GOT3 (cell line): ENCODE measurements around the gene MAF.

ENCODE experiments used
- DNase-seq: peaks from one replicate; lab custom pipeline; 2025; ENCODE audit warnings: mixed read lengths; lab: John Stamatoyannopoulos, UW

Gene MAF

DNA sequence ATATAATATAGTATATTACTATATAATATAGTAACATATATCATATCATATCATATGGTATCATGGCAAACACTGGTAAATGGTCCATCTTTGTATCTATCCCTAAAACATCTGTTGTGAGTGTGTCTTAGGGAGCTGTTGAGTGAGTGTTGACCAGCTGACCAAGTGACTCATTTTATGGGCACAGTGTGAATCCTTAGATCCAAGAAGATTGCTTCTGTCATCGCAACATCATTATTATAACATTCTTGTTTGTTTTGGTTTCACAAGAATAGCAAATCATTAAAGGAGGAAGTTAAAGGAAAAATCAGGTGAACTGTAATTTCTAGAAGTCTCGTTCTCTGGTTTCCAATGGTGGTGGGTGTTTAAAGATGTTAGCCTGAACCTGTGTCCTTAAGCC lies 11.7 kb upstream of the MAF start:
- DNase-seq, result no peak

DNA sequence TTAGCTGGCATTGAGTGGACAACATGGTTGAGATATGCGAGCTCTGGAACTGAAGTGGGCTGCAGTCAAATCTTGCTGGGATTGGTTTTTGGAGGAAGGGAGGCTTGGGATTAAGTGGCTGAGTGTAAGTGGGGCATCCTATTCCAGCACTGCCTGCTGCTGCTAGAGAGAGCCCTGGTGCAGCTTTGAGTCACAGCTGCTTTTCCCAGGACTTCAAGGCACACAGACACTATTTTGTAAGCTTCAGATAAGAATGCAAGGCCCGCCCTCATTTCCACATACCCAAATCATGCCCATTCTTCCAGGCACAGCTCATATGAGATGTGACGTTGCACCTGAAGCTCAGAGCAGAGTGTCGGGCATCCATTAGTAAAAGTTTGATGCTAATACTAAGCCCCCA lies 10.2 kb upstream of the MAF start:
- no peak for DNase-seq

DNA sequence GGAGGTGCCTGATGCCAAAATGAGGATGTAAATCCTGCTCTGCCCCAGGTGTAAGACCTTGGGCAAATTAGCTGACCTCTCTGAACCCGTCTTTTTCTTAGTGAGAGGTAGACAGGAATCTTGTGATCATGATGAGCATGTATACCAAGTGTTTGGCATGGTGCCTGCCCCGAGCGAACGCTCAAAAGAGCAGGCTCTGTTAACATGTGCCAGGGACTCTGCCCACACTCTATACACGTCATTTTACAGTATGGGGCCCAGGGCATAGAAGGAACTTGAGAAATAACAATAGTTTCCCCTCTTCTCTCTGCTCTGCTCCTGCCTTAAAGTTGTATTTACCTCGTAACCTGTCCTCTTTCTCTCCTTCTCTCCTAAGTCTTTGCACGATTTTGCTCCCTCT lies 9.3 kb upstream of the MAF start:
- DNase-seq, result no peak

DNA sequence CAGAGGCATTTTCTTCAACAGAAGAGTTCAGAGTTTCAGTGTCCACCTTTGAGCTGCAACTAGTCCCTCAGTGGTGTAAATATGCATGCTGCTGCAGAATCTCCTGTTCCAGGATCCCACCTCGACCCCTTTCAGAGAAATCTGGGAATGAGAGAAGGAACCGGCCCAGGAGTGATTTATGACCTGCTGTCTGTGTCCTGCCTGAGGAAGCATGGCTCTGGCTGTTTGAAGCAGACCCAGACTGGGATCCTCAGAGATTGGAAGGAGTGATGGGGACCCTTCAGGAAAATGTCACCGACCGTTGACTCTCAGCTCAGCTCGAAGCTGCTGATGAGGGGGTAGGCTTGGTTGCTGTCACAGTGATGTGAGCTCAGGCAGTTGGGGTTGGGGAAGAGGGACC lies 8.4 kb upstream of the MAF start:
- no peak for DNase-seq

DNA sequence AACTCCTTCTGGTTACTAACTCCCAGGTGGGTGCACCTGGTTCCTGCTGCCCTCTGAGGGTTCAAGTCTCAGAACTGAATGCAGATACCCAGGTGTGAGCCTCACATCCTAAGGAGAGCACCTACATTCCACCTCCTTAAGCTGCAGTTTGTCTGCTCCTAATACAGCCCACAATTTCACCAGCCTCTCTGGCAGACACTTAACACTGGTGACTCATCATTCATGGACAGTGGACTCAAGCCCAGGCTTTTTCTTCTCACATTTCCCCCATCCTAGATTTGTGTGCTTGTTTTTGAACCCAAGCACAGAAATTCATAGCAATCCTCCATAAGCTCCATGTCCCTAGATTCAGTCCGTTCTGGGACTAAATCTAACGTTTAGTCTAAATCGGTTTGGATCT lies 7.0 kb upstream of the MAF start:
- DNase-seq, result no peak

DNA sequence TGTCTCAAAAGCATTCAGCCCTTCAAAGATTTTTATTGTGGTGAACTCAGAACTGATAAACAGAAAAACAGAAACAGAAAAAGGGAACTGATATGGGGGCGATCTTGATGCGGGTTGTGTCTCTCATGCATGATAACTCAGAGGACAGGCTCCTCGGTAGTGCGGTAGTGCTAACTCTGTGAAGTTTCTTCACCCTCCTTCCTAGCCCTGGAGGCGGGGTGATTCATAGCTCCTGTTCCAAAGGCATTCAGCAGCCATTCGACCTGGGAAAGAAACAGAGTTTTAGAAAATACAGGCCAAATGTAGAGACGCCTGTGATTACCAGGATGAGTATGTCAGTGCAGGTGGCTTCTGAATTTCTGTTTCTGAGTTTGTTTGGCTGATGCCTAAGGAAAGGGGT lies 5.5 kb upstream of the MAF start:
- no peak for DNase-seq

DNA sequence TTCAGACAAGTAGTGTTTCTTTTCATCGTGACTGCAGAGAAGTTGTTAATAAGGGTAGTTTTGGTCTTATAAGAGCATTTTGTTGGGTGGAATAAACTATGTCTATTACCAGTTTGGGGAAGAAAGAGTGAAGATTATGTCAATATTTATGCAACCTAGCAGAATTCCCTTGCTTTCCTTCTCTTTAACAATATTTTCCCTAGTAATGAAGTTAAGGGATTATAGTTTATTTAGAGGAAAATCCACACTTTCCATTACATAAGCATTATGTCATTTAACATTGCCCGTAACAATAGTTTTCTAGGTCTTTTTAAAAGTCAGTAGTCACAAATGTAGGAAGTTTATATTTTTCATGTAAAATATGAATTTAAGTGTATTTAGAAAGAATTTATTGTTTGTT lies 2.5 kb upstream of the MAF start:
- DNase-seq, result no peak

DNA sequence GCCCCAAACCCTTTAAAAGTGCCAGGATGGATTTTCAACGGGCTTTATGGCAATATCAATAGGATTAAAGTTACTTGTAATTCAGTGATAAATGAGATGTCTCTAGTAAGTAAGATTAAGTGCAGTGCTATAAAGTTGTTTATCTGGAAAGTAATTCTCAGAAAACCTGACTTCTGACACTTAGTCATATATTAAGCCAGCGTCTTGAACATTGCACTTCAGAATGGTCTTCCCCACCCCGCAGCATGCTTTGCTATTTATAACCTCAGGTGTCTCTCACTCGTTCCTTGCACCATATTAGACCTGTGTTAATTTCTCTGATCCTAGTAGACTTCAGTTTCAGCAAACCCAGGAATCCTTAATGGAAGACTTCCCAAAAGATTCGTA lies 2.1 kb upstream of the MAF start:
- DNase-seq, result no peak

DNA sequence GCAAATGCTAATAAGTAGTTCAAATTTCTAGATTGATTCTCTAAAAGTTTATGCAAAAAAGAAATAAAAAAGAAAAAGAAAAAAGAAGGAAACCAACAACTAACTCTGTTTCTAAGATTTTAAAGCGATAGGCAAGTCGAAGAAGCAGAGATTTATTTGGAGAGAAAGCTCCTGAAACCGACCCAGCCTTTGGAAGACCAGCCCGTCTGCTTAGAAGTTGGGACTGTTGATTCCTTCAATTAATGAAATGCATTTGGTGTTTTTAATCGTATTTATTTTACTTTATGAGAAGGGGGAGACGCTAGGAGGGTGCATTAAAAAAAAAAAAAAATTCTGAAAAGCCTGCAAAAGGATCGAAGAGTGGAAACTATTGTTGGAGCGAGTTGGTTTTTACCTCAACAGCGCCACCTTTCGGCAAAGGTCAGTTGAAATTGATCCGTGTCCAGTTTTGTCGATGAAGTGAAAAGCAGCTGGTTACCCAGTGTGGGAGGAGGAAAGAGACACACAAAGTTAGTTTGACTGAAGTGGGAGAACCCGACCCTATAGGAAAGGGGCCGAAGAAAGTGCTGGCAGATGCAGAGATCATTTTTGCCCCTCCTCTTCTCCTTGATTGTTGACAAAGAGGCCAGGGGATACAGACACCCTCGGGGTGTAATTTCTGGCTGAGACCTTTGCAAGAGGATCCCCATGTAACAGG lies 1.5 kb upstream of the MAF start:
- DNase-seq, result no peak

DNA sequence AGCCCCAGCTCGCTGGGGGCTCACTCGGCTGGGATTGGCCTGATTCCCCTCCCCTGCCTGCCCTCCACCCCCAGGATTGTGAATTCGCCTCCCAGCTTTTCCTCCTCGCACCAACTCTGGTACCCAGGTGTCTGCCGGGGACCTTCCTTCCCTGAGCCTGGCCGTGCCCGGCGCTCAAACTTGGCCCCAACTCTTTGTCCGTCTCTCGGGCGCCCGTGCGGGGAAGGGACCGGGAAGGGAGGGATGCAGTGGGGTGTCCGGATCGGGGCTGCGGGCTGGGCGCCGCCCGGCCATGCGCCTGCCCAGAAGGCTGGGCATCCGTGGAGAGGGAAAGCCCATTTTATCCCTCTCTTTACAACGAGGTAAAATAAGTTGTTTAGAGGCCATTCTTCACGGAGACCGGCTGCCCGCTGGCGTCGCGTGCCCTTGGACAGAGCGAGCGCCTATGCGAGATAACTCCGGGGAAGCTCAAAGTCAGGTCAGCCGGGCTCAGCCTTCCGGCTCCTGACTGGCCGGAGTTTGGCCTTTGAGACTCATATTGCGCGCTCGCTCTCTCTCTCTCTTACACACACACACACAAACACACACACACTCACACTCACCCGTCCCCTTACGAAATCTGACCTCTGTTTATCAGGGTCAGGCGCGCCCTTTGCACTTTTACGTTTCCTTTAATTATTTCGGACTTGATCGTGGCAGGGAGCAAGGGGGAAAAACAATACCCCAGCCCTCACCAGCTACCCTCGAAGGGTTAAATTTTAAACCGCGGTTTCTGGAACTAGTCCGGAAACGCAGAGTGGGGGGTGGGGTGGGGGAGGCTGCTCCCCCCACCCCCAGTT lies 774 bp upstream of the MAF start:
- no peak for DNase-seq

DNA sequence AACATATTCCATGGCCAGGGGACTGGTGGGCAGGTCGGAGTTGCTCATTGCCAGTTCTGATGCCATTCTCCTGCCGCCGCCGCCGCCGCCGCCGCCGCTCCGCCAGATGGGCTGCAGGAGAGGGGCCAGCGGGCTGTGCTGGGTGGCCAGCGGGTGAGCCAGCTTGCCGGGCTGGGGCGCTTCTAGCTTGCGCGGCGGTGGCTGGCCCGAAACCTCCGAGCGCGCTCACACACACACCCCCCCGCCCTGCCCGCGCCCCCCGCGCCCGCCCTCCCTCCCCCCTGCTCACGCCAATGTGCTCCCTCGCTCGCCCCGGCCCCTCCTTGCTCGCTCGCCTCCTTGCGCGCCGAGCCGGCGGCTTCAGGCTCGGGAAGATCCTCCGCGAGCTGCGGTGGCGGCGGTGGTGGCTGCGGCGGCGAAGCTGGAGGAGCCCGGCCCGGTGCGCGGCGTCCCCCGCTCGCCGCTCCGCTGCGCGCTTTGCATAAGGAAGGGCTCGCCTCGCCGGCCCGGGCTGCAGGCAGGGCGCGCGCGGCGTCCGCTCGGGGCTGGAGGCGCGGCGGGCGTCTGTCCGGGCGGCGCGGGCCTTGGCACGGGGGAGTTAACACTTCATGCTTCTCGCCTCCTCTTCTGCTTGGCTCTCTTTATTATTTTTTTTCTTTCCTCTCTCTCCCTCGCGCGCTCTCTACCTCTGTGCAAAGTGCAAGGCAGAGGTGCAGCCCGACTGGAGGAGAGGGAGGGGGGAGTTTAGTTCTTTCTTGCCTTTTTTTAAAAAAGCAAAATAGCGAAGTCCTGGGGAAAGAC lies 500 bp downstream of the MAF start:
- DNase-seq, result no peak

DNA sequence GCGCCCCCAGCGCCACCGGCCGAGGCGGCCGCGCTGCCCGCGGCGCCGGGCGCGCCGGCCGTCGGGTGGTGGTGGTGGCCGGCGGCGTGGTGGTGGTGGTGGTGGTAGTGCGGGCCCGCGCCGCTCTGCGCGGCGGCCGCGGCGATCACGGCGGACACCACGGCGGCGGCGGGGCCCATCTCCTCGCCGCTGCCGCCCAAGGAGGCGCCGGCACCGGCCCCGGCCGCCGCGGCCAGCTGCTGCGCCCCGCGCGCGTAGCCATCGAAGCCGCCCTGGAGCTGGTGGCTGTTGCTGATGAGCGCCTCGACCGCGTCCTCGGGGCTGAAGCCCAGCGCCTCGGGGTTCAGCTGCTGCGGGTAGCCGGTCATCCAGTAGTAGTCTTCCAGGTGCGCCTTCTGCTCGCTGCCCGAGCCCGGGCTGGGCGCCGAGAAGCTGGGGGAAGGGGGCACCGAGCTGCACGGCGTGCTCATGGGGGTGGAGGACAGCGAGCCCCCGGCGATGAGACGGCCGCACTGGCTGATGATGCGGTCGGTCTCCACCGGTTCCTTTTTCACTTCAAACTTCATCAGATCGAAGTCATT lies 1.2 kb downstream of the MAF start:
- no peak for DNase-seq

DNA sequence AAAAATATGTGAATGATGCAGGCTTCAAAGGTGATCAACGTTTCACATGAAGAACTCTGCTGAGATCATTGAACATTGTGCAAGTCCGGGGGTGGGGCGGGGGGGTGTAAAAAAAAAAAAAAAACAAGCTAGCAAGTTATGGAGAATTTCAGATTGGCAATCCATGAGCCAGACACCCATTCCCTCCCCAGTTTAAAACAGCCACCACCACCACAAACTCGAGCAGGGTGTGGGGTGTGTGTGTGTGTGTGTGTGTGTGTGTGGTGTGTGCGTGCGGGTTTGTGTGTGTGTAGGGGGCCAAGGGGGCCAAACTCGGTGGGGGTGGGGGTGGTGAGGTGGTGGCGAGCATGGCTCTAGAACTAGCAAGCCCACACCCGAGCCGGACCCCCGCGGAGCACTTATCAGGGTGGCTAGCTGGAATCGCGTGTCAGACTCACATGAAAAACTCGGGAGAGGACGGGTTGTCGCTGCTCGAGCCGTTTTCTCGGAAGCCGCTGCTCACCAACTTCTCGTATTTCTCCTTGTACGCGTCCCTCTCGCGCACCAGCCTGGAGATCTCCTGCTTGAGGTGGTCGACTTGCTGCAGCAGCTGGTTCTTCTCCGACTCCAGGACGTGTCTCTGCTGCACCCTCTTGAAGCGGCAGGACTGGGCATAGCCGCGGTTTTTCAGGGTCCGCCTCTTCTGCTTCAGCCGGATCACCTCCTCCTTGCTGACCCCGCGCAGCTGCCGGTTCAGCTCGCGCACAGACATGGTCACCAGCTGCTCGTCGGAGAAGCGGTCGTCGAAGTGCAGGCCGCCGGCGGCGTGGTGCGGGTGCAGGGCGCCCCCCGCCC lies 2.0 kb downstream of the MAF start:
- DNase-seq, result no peak

DNA sequence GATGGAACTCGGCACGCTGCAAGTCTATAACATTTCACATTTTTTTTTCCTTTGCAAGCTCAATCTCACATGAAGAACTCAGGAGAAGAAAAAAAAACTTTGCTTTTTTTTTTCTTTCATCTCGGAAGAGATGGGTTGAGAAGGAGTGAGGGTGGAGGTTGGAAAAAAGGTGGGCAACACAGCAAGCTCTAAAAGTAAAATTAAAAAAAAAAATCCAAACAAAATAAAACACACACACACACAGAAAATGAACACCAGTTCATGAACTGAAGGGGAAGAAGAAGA lies 2.5 kb downstream of the MAF start:
- no peak for DNase-seq

DNA sequence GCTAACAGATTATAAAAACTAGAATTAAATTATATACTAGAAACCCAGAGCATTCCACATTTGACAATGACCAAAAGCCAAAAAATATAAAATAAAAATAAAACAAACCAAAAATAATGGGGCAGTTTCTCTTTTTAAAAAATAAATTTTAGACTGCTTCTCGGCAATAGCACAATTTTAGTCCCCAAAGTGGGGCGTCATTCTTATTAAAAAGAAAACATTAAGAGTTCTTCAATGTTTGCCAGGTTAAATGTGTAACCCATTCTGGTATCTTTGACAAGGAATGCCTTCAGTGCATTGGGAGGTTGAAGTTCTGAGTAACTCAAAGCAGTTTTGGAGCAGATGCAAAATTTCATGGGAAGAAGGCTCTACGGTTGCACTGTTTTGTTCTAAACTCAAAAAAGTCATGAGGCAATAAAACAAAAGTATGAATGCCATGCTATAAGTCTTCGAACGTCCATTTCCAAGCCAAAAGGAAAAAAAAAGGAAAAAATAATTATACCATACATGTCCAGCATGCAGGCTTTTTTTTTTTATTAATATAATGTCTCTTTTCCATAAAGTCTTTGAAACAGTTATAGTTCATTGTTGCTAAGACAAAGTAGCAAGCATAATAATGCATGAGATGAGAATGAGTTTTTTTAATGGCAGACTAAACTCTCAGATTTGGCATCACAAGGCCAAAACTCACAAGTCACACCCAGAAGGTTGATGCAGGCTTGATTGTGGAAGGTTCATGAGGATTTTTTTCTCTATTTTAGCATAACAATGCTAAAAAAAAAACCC lies 3.1 kb downstream of the MAF start:
- DNase-seq, result no peak

DNA sequence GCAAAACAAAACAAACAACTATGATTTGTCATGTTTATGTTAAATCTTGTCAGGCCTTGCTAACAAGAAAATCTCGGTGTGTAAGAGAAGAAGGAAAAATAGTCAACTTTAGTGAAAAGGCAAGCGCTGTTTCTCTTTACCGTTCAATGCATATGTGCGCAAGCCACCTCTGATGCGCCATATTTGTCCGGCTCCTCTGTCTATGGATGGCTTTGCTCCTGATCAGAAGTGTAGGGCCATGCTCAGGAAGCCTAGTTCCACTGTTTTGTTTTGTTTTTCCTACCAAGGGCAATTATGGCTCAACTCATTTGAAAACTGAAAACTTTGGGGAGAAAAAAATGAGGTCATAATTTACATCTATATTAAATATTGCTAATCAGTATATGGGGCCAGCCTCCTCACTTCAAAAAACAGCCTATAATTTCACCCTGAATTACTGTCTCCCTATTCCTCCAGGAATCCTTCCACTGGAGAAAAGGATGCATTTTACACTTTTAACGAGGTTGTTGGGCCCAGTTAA lies 4.5 kb downstream of the MAF start:
- no peak for DNase-seq

DNA sequence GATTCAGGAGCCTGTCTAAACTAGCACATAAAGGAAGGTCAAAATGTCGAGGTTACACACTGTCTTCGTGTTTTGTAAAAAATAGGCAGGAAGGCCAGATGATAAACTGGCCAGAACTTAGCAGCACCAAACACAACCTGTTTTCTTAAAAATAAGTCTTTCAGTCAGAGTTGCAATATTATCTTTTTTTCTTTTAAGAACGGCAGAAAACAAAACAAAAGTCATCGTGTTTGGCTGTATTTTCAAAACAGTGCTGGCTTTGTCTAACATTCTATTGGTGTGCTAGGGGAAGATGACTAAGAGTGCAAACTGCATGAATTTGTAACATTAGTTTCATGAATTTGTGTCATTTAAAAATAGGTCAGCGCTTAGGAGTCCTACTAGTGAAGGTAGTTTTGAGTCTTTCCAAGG lies 5.3 kb downstream of the MAF start:
- DNase-seq, result no peak

DNA sequence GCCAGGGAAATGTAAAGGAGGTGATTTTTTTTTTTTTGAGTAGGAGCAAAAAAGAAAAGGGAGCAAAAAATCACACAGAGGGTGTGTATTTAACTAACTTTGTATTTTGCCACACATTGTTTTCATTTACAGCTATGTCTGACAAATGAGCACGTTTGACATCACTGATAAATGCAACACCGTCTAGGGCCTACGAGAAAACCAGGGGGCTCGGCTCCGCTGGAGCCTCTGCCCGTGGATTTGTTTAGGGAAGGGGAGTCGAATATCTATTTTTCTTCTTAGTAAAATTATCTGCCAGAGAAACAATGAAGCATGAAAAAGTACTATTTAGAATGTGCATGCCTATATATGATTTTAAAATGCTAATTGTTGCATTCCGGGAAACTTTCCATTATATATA lies 6.8 kb downstream of the MAF start:
- no peak for DNase-seq

DNA sequence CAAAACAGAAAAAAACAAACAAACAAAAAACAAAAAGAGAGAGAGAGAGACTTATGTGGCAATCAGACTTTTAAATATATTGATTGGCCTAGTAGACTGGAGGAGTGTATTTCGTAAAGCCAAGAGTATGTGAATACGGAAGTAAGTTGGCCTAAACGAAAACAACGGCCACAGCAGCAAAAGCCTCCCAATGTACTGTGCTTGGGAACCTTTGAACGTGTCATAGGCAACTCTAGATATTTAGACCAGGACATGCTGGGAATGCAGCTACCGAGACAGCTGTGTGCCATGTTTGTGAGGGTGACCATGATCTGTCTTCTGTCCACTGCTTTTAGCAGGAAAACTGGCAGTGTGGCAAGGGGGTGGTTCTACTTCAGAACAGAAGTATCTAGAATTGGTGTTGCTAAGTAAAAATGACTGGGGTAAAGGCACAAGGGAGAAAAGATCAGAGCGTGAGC lies 7.4 kb downstream of the MAF start:
- DNase-seq, result no peak

DNA sequence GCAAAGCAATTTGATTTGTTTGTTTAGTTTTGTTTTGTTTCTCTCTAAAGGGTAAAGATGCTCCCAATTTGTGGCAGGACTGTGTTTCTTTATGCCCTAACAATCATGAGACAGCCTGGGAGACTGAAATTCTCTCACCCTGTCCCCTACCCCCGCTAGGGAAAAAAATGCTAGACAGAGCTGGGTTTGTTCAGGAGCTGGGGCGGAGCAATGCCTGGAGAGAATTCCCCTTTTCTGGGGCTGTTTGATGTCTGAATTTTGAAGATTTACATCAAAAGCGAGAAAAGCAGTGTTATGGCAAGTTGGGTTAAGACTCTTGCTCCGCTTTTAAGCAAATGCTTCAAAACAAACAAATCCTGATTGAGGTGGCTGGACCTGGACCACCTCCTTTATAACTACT lies 8.4 kb downstream of the MAF start:
- no peak for DNase-seq

DNA sequence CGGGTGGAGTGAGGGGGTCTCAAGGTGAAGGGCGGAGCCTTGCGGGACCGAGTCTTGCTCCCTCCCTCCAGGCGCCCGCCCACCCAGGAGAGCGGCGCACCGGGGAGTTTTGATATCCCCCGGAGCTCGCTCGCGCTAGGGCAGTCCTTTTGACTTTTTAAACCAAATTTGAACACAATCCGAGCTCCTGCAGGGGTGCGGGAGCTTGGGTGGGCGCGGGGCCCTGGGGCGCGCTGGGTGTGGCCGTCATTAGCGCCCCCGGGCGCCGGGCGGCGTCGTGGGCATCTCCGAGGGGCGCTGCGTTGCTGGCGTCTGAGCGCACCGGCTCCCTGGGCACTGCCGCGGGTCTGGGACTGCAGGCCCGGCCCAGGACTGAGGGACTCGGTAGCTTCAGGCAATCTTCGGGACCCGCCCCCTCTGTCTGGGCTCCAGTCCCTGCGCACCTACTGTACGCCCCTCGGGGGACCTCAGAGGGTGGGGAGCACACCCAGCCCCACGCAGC lies 10.9 kb downstream of the MAF start:
- no peak for DNase-seq
